Measurements from ENCODE around the gene DRC1. TPM values are rescaled to one million over a fixed set of nuclear protein-coding genes. Genes with fewer than 3 reads are reported as not detected.

Gene DRC1
- total RNA-seq, 4 donors from 2014 or later, result 0.45 TPM; not detected in 3

GRCh38 chr2:26455670-26456439 lies 54.1 kb downstream of the DRC1 start:
- TF ChIP-seq POLR2A (IDR thresholded peaks at IDR 0.05; ENCODE audit: low read depth) (no peak), CTCF (IDR thresholded peaks at IDR 0.05) (no peak), EP300 (IDR thresholded peaks at IDR 0.05) (no peak), POLR2AphosphoS5 (IDR thresholded peaks at IDR 0.05) (no peak)
- Histone ChIP-seq H3K27me3 (no peaks in the 10 kb centered on the region), H3K27ac (replicated peaks in 1 of 4) (no peak overlapping the region), H3K4me1 (peaks cover 0 to 5% (median 0%) of the 10 kb centered on the region in 4 donors), H3K9me3 (no peaks in the 10 kb centered on the region), H3K4me3 (no peak overlapping the region), H3K36me3 (no peaks in the 10 kb centered on the region)
- DNase-seq (ENCODE audit: extremely low spot score), result no peak
- intact Hi-C loops (cut with DNase I), result no loop called here
- 76% methylated on average over 17 of the region's 18 CpGs for WGBS

GRCh38 chr2:26456440-26457250 lies 54.9 kb downstream of the DRC1 start:
- TF ChIP-seq EP300 (IDR thresholded peaks at IDR 0.05) (no peak), CTCF (IDR thresholded peaks at IDR 0.05) (no peak), POLR2A (IDR thresholded peaks at IDR 0.05; ENCODE audit: low read depth) (no peak), POLR2AphosphoS5 (IDR thresholded peaks at IDR 0.05) (no peak)
- 98% methylated on average over 8 of the region's 10 CpGs for WGBS
- DNase-seq (ENCODE audit: extremely low spot score), result no peak

GRCh38 chr2:26457251-26457666 lies 55.5 kb downstream of the DRC1 start:
- WGBS, result 87% methylated on average over 11 of the region's 11 CpGs
- DNase-seq (ENCODE audit: extremely low spot score), result no peak
- peaks cover 0 to 5% (median under 1%) of the 10 kb centered on the region in 4 donors for H3K4me1 ChIP-seq
- intact Hi-C loops (cut with DNase I), result no loop called here
- H3K27me3 ChIP-seq, result no peaks in the 10 kb centered on the region
- no peak overlapping the region for H3K4me3 ChIP-seq
- H3K27ac ChIP-seq (replicated peaks in 1 of 4), result no peak overlapping the region
- no peaks in the 10 kb centered on the region for H3K36me3 ChIP-seq
- no peaks in the 10 kb centered on the region for H3K9me3 ChIP-seq
- TF ChIP-seq POLR2AphosphoS5 (IDR thresholded peaks at IDR 0.05), result no peak
- TF ChIP-seq POLR2A (IDR thresholded peaks at IDR 0.05; ENCODE audit: low read depth), result no peak
- no peak for TF ChIP-seq CTCF (IDR thresholded peaks at IDR 0.05)

More at GRCh38 chr2:26456440-26457250, 54.9 kb downstream of the DRC1 start:
- H3K27me3 ChIP-seq, result no peaks in the 10 kb centered on the region
- intact Hi-C loops (cut with DNase I), result no loop called here
- no peak overlapping the region for H3K4me3 ChIP-seq
- peaks cover 0 to 5% (median 0%) of the 10 kb centered on the region in 4 donors for H3K4me1 ChIP-seq
- no peaks in the 10 kb centered on the region for H3K36me3 ChIP-seq
- H3K27ac ChIP-seq (replicated peaks in 1 of 4), result no peak overlapping the region
- no peaks in the 10 kb centered on the region for H3K9me3 ChIP-seq

GRCh38 chr2:26457695-26458364 lies 56.1 kb downstream of the DRC1 start:
- Histone ChIP-seq H3K9me3 (no peaks in the 10 kb centered on the region), H3K36me3 (no peaks in the 10 kb centered on the region), H3K27me3 (no peaks in the 10 kb centered on the region), H3K27ac (replicated peaks in 1 of 4) (no peak overlapping the region), H3K4me1 (peaks cover 0 to 5% (median 2%) of the 10 kb centered on the region in 4 donors), H3K4me3 (no peak overlapping the region)
- TF ChIP-seq POLR2A (IDR thresholded peaks at IDR 0.05; ENCODE audit: low read depth), result no peak
- no peak for TF ChIP-seq EP300 (IDR thresholded peaks at IDR 0.05)
- DNase-seq (ENCODE audit: extremely low spot score), result no peak
- 88% methylated on average over 17 of the region's 19 CpGs for WGBS
- intact Hi-C loops (cut with DNase I), result no loop called here

Data from esophagus muscularis mucosa (tissue), 4 donors.